ENCODE data around the gene ANOS1.
"Not testable (repeated sequence)": the region's sequence is repeated elsewhere in the genome, so short reads cannot be mapped to it uniquely, and the experiment has no call there.

GRCh38 chrX:8757609-8758389 lies 25.9 kb upstream of the ANOS1 start:
- TF ChIP-seq CTCF, EP300 (IDR thresholded peaks at IDR 0.05): not testable (repeated sequence)
